ENCODE results near the gene SLC38A9.

DNA sequence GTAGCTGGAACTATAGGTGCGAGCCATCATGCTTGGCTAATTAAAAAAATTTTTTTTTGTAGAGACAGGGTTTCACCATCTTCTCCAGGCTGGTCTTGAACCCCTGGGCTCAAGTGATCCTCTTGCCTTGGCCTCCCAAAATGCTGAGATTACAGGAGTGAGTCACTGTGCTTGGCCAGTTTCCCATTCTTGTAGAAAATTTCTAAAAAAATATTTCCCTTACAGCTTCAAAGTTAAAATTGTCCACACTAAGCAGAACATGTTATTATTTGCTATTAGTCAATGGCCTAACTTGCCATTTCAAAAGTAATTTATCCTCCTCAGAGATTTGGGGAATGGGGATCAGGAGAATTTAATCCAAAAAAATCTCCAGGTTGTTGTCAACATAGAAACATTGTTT lies 40.1 kb downstream of the SLC38A9 start:
- TF ChIP-seq, protein P1, sequence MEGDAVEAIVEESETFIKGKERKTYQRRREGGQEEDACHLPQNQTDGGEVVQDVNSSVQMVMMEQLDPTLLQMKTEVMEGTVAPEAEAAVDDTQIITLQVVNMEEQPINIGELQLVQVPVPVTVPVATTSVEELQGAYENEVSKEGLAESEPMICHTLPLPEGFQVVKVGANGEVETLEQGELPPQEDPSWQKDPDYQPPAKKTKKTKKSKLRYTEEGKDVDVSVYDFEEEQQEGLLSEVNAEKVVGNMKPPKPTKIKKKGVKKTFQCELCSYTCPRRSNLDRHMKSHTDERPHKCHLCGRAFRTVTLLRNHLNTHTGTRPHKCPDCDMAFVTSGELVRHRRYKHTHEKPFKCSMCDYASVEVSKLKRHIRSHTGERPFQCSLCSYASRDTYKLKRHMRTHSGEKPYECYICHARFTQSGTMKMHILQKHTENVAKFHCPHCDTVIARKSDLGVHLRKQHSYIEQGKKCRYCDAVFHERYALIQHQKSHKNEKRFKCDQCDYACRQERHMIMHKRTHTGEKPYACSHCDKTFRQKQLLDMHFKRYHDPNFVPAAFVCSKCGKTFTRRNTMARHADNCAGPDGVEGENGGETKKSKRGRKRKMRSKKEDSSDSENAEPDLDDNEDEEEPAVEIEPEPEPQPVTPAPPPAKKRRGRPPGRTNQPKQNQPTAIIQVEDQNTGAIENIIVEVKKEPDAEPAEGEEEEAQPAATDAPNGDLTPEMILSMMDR (IDR thresholded peaks at IDR 0.05; ENCODE audit: low read length): no peak
- TF ChIP-seq EZH2 (optimal IDR thresholded peaks at IDR 0.05; ENCODE audit: low read depth, low read length): no peak
